Measurements from ENCODE around the gene ITM2B.

The ITM2B gene

DNA sequence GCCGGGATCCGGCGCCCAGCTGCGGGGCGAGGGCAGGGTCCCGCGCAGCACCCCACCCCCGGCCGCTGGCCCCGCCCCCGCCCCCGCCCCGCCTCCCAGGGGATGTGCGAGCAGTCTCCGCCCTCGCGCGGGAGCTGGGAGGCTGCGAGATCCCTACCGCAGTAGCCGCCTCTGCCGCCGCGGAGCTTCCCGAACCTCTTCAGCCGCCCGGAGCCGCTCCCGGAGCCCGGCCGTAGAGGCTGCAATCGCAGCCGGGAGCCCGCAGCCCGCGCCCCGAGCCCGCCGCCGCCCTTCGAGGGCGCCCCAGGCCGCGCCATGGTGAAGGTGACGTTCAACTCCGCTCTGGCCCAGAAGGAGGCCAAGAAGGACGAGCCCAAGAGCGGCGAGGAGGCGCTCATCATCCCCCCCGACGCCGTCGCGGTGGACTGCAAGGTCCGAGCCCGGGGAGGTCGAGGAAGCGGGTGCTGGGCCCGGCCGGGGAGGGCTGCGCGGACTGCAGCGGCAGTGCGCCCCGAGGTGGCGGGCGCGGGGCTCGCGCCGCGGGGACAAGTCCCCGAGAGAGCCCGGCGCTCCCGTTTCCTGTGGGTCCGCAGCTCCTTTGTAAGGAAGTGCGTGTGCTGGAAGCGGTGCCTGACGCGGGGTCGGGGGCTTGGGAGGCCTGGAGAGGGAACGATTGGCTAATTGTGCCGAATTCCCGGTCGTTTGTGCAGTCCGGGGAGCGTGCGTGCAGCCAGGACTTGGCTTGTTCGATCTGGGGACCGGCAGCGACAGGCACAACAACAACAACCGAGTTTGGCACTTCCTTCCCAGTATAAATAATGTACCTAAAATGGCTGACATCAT lies at the start of gene ITM2B:
ITM2B (plus strand) TSS at position 161 of the 843 bp plus-strand sequence; CDS start at position 316, 155 bp downstream.
- Histone ChIP-seq H3K4me3 (ENCODE audit: low read depth, low read length) (peak within 1 kb of the TSS; percentile 94), H3K9me3 (ENCODE audit: control insufficient read depth, low read length) (no peaks in the 10 kb centered on the region), H3K79me2 (no peaks in the 10 kb centered on the region), H3K27me3 (ENCODE audit: control insufficient read depth, insufficient read depth, low read length) (no peaks in the 10 kb centered on the region), H3K4me1 (peaks cover 4% of the 10 kb centered on the region), H2AFZ (peak within 1 kb of the TSS; percentile 91), H3K9ac (peak within 1 kb of the TSS; percentile 97), H3K27ac (peak within 1 kb of the TSS; percentile 94), H3K4me2 (ENCODE audit: low read length) (peak within 1 kb of the TSS; percentile 86), H3K36me3 (ENCODE audit: control insufficient read depth, insufficient read depth, low read length) (no peaks in the 10 kb centered on the region)
- no peak for TF ChIP-seq CTCF (IDR thresholded peaks at IDR 0.05)

DNA sequence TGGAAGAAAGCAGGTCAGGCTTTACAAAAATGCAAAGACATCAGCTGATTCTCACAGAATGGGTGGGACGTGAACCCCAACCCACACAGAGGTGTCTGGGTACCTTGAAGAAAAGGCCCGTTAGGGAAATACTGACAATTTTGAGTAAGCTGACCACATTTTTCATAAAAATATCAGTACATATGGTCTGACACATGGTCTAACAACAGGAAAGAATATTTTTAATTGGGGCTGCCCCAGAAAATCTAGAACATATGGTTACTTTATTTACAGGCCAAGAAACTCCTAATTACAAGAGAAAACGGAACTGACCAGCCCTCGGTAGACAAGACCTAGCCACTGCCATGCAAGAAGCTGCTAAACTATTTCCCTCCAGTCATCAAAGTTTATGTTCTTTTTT lies 48.7 kb upstream of the ITM2B start:
- H3K27me3 ChIP-seq (ENCODE audit: control insufficient read depth, insufficient read depth, low read length) = no peaks in the 10 kb centered on the region
- no peak overlapping the region for H3K9ac ChIP-seq
- no peak overlapping the region for H3K27ac ChIP-seq
- no peaks in the 10 kb centered on the region for H3K79me2 ChIP-seq
- no peak overlapping the region for H3K4me2 ChIP-seq (ENCODE audit: low read length)
- no peaks in the 10 kb centered on the region for H3K36me3 ChIP-seq (ENCODE audit: control insufficient read depth, insufficient read depth, low read length)
- no peaks in the 10 kb centered on the region for H3K9me3 ChIP-seq (ENCODE audit: control insufficient read depth, low read length)
- no peak for TF ChIP-seq CTCF (IDR thresholded peaks at IDR 0.05)
- H3K4me3 ChIP-seq (ENCODE audit: low read depth, low read length) = no peak overlapping the region
- H3K4me1 ChIP-seq = no peaks in the 10 kb centered on the region
- H2AFZ ChIP-seq = no peak overlapping the region

- no peak overlapping the region for H2AFZ ChIP-seq
- no peaks in the 10 kb centered on the region for H3K4me1 ChIP-seq
- TF ChIP-seq CTCF (IDR thresholded peaks at IDR 0.05) = no peak
- no peak overlapping the region for H3K4me3 ChIP-seq (ENCODE audit: low read depth, low read length)
- no peaks in the 10 kb centered on the region for H3K36me3 ChIP-seq (ENCODE audit: control insufficient read depth, insufficient read depth, low read length)
- no peak overlapping the region for H3K9ac ChIP-seq
- H3K79me2 ChIP-seq = no peaks in the 10 kb centered on the region
- H3K27ac ChIP-seq = no peak overlapping the region
- H3K27me3 ChIP-seq (ENCODE audit: control insufficient read depth, insufficient read depth, low read length) = no peaks in the 10 kb centered on the region
- H3K9me3 ChIP-seq (ENCODE audit: control insufficient read depth, low read length) = no peaks in the 10 kb centered on the region
- no peak overlapping the region for H3K4me2 ChIP-seq (ENCODE audit: low read length)
These were observed 48.0 kb upstream of the ITM2B start for GRCh38 chr13:48185018-48185417.

DNA sequence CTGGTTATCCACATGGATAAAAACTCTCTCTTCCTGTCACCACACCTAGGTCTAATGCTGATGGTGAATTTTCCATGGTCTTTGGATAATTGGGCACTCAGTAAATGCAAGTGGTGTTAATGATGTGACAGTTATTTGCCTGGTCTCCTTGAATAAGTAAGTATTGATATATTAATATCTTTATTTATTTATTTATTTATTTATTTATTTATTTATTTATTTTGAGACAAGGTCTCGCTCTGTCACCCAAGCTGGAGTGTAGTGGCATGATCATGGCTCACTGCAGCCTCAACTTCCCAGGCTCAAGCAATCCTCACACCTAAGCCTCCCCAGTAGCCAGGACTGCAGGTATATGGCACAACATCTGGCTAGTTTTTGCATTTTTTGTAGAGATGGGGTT lies 46.3 kb upstream of the ITM2B start:
- no peak overlapping the region for H3K9ac ChIP-seq
- no peak overlapping the region for H3K4me2 ChIP-seq (ENCODE audit: low read length)
- H3K27me3 ChIP-seq (ENCODE audit: control insufficient read depth, insufficient read depth, low read length) = no peaks in the 10 kb centered on the region
- H3K27ac ChIP-seq = no peak overlapping the region
- no peak for TF ChIP-seq CTCF (IDR thresholded peaks at IDR 0.05)
- no peaks in the 10 kb centered on the region for H3K79me2 ChIP-seq
- no peak overlapping the region for H2AFZ ChIP-seq
- H3K36me3 ChIP-seq (ENCODE audit: control insufficient read depth, insufficient read depth, low read length) = no peaks in the 10 kb centered on the region
- H3K9me3 ChIP-seq (ENCODE audit: control insufficient read depth, low read length) = no peaks in the 10 kb centered on the region
- H3K4me1 ChIP-seq = no peaks in the 10 kb centered on the region
- no peak overlapping the region for H3K4me3 ChIP-seq (ENCODE audit: low read depth, low read length)

- Histone ChIP-seq H3K4me3 (ENCODE audit: low read depth, low read length) (no peak overlapping the region), H3K4me2 (ENCODE audit: low read length) (no peak overlapping the region), H3K79me2 (no peaks in the 10 kb centered on the region), H3K4me1 (no peaks in the 10 kb centered on the region), H3K9ac (no peak overlapping the region), H3K9me3 (ENCODE audit: control insufficient read depth, low read length) (no peaks in the 10 kb centered on the region), H3K36me3 (ENCODE audit: control insufficient read depth, insufficient read depth, low read length) (no peaks in the 10 kb centered on the region), H2AFZ (no peak overlapping the region), H3K27me3 (ENCODE audit: control insufficient read depth, insufficient read depth, low read length) (no peaks in the 10 kb centered on the region), H3K27ac (no peak overlapping the region)
- no peak for TF ChIP-seq CTCF (IDR thresholded peaks at IDR 0.05)
These were observed 44.9 kb upstream of the ITM2B start for GRCh38 chr13:48188131-48188530.
